AG09309 (cell line): Measurements from ENCODE around the gene RSAD2.

Experiments
- DNase-seq: peaks from one replicate; pipeline ENCODE4 v3.0.0-alpha.2; 2010; ENCODE audit warnings: low read depth
- H3K4me3 ChIP-seq: 2 replicates; pipeline ENCODE4 v1.5.1; 2011; ENCODE audit warnings: mild to moderate bottlenecking, low read depth, low read length, moderate library complexity; ENCODE audit not compliant: control insufficient read depth
- TF ChIP-seq, protein P1 (sequence below): IDR thresholded peaks from 2 replicates; pipeline ENCODE4 v1.5.1; 2011; ENCODE audit warnings: mild to moderate bottlenecking, low read depth, low read length, inconsistent platforms; ENCODE audit not compliant: insufficient read depth, control insufficient read depth; ENCODE audit errors: missing control alignments

Gene RSAD2

GRCh38 chr2:6835467-6835866 lies 42.1 kb upstream of the RSAD2 start:
- TF ChIP-seq, protein P1, sequence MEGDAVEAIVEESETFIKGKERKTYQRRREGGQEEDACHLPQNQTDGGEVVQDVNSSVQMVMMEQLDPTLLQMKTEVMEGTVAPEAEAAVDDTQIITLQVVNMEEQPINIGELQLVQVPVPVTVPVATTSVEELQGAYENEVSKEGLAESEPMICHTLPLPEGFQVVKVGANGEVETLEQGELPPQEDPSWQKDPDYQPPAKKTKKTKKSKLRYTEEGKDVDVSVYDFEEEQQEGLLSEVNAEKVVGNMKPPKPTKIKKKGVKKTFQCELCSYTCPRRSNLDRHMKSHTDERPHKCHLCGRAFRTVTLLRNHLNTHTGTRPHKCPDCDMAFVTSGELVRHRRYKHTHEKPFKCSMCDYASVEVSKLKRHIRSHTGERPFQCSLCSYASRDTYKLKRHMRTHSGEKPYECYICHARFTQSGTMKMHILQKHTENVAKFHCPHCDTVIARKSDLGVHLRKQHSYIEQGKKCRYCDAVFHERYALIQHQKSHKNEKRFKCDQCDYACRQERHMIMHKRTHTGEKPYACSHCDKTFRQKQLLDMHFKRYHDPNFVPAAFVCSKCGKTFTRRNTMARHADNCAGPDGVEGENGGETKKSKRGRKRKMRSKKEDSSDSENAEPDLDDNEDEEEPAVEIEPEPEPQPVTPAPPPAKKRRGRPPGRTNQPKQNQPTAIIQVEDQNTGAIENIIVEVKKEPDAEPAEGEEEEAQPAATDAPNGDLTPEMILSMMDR, result no peak
- H3K4me3 ChIP-seq, result no peak overlapping the region
- no peak for DNase-seq

DNA sequence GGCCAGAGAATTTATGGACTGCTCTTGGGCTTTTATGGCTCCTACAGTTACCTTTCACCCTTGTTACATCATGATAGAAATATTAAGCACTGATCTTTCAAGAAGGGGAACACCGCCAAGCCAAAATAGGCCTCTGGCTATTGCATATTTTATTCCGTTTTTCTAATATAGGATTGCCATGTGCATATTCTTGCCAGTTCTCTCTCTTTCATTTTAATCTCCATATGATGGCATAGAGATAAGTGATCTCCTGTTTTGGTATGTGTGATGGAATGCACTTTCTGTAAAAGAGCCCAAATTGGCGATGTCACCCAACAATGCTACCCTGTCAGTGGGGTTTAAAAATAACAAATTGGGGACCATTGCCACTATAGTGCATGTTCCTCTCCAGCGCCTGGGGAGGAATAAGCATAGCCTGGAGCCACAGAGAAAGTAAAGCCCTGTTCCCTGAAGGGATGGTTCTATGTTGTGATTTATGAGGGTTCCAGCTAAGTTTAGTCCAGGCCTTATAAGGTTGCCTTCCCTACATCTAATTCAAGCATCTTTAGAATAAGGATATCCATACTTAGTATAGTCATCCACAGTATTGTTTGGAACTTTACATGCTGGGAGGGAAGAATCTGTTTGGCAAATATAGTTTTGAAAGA lies 38.8 kb upstream of the RSAD2 start:
- TF ChIP-seq, protein P1, result no peak
- no peak overlapping the region for H3K4me3 ChIP-seq
- no peak for DNase-seq

DNA sequence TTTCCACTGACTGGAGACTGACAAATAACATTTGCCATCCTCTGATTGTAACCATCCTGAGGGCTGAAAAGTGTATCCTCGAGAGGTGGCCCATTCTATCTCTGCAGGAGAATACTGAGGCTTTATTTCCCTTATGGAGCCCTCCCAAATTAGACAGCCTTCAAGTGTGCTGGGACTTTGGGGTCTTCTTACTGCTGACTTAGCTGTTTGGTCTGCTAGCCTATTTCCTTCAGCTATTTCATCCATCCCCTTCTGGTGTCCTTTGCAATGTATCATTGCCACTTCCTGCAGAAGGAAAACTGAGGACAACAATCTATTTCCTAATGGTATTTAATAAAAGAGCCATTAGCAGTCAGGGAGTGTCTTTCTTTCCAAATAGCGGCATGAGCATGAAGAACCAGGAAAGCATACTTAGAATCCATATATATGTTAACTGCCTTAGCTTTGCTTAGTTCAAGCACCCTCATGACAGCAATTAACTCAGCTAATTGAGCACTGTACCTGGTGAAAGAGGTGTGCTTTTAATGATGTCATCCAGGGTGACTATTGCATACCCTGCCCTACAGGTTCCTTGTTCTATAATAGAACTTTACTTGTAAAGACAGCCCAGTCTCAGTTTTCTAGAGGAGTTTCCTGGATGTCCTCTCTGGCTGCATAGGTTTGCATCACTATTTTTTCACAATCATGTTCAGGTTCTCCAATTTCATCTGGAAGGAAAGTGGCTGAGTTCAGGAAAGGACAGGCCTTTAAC lies 35.9 kb upstream of the RSAD2 start:
- TF ChIP-seq, protein P1, result no peak
- no peak for DNase-seq
- H3K4me3 ChIP-seq, result no peak overlapping the region

GRCh38 chr2:6845312-6845711 lies 32.3 kb upstream of the RSAD2 start:
- DNase-seq, result no peak
- TF ChIP-seq, protein P1, result no peak
- H3K4me3 ChIP-seq, result no peak overlapping the region

DNA sequence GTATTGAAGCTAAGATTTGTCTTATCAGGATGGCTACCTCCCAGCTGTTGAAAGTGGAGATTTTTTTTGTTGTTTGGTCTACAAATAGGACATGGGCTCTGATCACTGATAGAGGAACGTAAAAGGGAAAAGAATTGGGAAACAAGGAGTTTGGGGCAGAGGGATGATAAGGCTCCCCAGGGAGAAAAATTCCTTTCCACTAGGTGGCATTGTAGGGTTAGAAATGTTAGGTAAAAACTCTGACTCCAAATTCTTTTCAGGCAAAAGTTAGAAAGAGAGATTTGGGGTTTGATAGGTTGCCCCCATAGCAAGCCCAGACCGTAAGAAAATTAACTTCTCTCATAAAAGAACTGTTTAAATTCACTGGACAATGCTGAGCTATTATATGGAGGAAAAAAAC lies 31.7 kb upstream of the RSAD2 start:
- no peak overlapping the region for H3K4me3 ChIP-seq
- TF ChIP-seq, protein P1, result no peak
- no peak for DNase-seq

DNA sequence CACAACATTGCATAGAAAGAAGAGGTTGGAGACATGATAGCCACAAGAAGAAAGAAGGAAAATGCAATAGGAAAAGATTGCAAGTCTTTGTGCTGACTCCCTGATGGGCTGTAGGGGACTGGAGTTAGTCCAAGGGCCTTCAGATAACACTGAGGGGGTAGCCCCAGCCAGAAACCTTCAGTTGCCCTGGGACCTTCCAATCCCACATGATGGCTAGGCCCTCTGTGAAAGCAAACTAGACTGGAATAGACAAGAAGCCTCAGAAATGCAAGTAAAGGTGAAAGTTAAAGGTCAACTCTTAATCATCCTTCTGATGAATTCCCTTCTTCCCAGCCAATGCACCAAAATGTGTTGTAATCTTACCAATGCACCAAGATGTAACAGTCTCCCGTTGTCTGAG lies 31.0 kb upstream of the RSAD2 start:
- no peak overlapping the region for H3K4me3 ChIP-seq
- no peak for DNase-seq
- TF ChIP-seq, protein P1, result no peak
